Neuronal stem cell (in vitro differentiated cells): ENCODE results near the gene PIK3CG. TPM values are rescaled to one million over a fixed set of nuclear protein-coding genes. Genes with fewer than 3 reads are reported as not detected.

Experiments
- DNase-seq: peaks from one replicate; pipeline ENCODE4 v3.0.0-alpha.2; 2013; ENCODE audit warnings: low spot score
- H2AFZ ChIP-seq: one replicate; pipeline ENCODE4 v1.6.1; 2013; ENCODE audit warnings: mild to moderate bottlenecking, low read length, inconsistent platforms
- H2AK5ac ChIP-seq: 2 replicates; pipeline ENCODE4 v1.6.1; 2013; ENCODE audit warnings: low read depth, mild to moderate bottlenecking, inconsistent platforms, low read length, moderate library complexity, mixed read lengths
- H2BK120ac ChIP-seq: 2 replicates; pipeline ENCODE4 v1.6.1; 2013; ENCODE audit warnings: low read depth, mild to moderate bottlenecking, inconsistent platforms, low read length, moderate library complexity, mixed read lengths
- H2BK12ac ChIP-seq: one replicate; pipeline ENCODE4 v1.6.1; 2013; ENCODE audit warnings: low read length, inconsistent platforms
- H2BK15ac ChIP-seq: 2 replicates; pipeline ENCODE4 v1.6.1; 2013; ENCODE audit warnings: mild to moderate bottlenecking, low read length, inconsistent platforms, mixed read lengths
- H2BK5ac ChIP-seq: one replicate; pipeline ENCODE4 v1.6.1; 2013; ENCODE audit warnings: inconsistent platforms, mild to moderate bottlenecking, low read length, moderate library complexity
- H3K14ac ChIP-seq: one replicate; pipeline ENCODE4 v1.6.1; 2013; ENCODE audit warnings: low read length, inconsistent platforms
- H3K18ac ChIP-seq: 2 replicates; pipeline ENCODE4 v1.6.1; 2013; ENCODE audit warnings: low read length, inconsistent platforms
- H3K23ac ChIP-seq: 2 replicates; pipeline ENCODE4 v1.6.1; 2013; ENCODE audit warnings: low read depth, mild to moderate bottlenecking, mixed read lengths, low read length, inconsistent platforms; ENCODE audit not compliant: poor library complexity
- H3K27ac ChIP-seq: replicated peaks from 3 replicates; pipeline ENCODE4 v1.5.1; 2013; ENCODE audit warnings: low read length, inconsistent platforms
- H3K27me3 ChIP-seq, 3 experiments: 2 replicates each; pipeline ENCODE4 v1.6.1; 2013; ENCODE audit warnings: low read length in 3 of 3, mild to moderate bottlenecking in 2 of 3, inconsistent platforms in 1 of 3, low read depth in 1 of 3, mixed read lengths in 1 of 3, moderate library complexity in 1 of 3; ENCODE audit not compliant: control insufficient read depth in 3 of 3, insufficient read depth in 3 of 3
- H3K36me3 ChIP-seq, 2 donors: replicated peaks in 1 of 2; 2 replicates each; pipeline ENCODE4 v1.6.1; 2013; ENCODE audit warnings: low read length in 2 of 2; ENCODE audit not compliant: control insufficient read depth in 2 of 2, insufficient read depth in 2 of 2
- H3K4ac ChIP-seq: 2 replicates; pipeline ENCODE4 v1.6.1; 2013; ENCODE audit warnings: inconsistent platforms, mild to moderate bottlenecking, low read length, moderate library complexity
- H3K4me1 ChIP-seq, 2 donors: 1 replicate in 1 of 2; 2 replicates in 1 of 2; pipeline ENCODE4 v1.6.1; 2013; ENCODE audit warnings: low read length in 2 of 2, low read depth in 1 of 2; ENCODE audit not compliant: control insufficient read depth in 2 of 2, insufficient read depth in 1 of 2
- H3K4me2 ChIP-seq: one replicate; pipeline ENCODE4 v1.6.1; 2013; ENCODE audit warnings: mild to moderate bottlenecking, low read length, inconsistent platforms; ENCODE audit not compliant: insufficient read depth, poor library complexity, severe bottlenecking
- H3K4me3 ChIP-seq, 2 donors: 2 replicates each; pipeline ENCODE4 v1.5.1; 2013; ENCODE audit warnings: low read length in 2 of 2, mild to moderate bottlenecking in 2 of 2, inconsistent platforms in 1 of 2, moderate library complexity in 1 of 2
- H3K79me1 ChIP-seq: one replicate; pipeline ENCODE4 v1.6.1; 2013; ENCODE audit warnings: low read depth, mild to moderate bottlenecking, inconsistent platforms, low read length, moderate library complexity
- H3K9ac ChIP-seq: one replicate; pipeline ENCODE4 v1.6.1; 2013; ENCODE audit warnings: mild to moderate bottlenecking, low read depth, low read length, inconsistent platforms; ENCODE audit not compliant: poor library complexity
- H3K9me3 ChIP-seq, 2 donors: replicated peaks in 1 of 2; 2 replicates each; pipeline versions ENCODE3 to v1.6.1; 2013; ENCODE audit warnings: low read length in 2 of 2, mild to moderate bottlenecking in 2 of 2, inconsistent platforms in 1 of 2, low read depth in 1 of 2, mixed read lengths in 1 of 2, moderate library complexity in 1 of 2; ENCODE audit not compliant: control insufficient read depth in 2 of 2, insufficient read depth in 1 of 2
- H4K8ac ChIP-seq: one replicate; pipeline ENCODE4 v1.6.1; 2013; ENCODE audit warnings: low read depth, mild to moderate bottlenecking, inconsistent platforms, low read length, moderate library complexity
- H4K91ac ChIP-seq: one replicate; pipeline ENCODE4 v1.6.1; 2013; ENCODE audit warnings: low read length, low read depth, mild to moderate bottlenecking, inconsistent platforms; ENCODE audit not compliant: poor library complexity
- WGBS, 2 donors: extraction: QIAGEN DNeasy Blood & Tissue Kit; methylation state at CpG; one replicate each; pipeline ENCODE4 v1.1.7; 2013; ENCODE audit warnings: missing lambda C conversion rate in 2 of 2, mixed read lengths in 1 of 2; ENCODE audit not compliant: insufficient read length in 2 of 2, insufficient replicate concordance in 1 of 2; ENCODE audit errors: extremely low coverage in 2 of 2; 5-methylcytosine and 5-hydroxymethylcytosine counted together
- polyA plus RNA-seq, 2 experiments: library from polyadenylated mRNA; stranded (reverse); fragments of 200-250 nt; gene quantifications; one replicate each; pipeline ENCODE4 v1.2.3, GENCODE V29; 2013

Gene PIK3CG
- polyA plus RNA-seq (2013, experiment 1 of 2), result not detected
- not detected for polyA plus RNA-seq (2013, experiment 2 of 2)

DNA sequence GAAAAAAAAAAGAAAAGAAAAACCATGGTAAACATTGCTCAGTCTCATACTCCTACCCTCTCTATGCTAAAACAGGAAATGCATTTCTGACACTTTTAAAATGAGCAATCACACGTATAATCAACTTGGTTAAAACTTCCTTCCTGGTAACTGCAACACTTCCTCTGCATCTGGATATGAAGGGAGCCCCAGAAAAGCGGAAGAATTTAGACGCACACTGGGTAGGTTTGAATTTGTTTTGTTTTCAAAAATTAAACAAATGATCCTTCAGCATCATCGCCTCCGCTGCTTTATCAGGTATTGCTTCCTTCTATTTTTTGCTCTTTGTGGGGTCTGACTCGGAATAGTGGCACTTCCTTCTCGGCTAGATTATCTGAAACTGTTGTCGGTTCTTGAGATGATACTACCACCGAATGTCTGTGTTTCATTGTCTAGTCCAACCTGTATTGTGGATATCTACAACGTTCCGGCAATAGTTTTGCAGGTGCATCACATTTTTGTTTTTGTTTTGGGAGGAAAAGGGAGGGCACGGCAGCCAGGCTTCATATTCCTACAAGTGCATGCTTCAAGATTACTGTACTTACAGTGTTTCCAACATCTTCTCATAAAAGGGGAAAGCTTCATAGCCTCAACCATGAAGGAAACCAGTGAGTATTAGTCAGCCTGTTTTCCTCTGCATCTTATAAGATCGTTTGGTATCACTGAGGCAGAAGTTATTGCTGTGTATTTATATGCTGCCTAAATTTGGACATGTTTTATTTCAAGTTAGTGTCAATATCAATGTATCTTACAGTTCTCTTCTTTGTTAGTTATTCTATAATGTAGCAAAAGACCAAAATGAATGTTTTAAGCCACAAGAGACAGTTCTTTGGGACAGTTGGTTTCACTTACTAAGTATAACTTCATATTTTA, at the start of gene PIK3CG:
Gene PIK3CG (plus strand): TSS at position 153 of the 912 bp plus-strand sequence. CDS start 2,280 bp downstream, outside the sequence.
- Histone ChIP-seq H3K36me3 (no peaks in the 10 kb centered on the region), H3K4me1 (no peaks in the 10 kb centered on the region), H2AK5ac (no peak within 1 kb of the TSS), H3K27me3 (no peaks in the 10 kb centered on the region), H3K27ac (no peak within 1 kb of the TSS), H2BK15ac (no peak within 1 kb of the TSS), H2BK5ac (no peak within 1 kb of the TSS), H3K4me2 (no peak within 1 kb of the TSS), H4K91ac (no peak within 1 kb of the TSS), H3K79me1 (no peaks in the 10 kb centered on the region), H3K9me3 (no peaks in the 10 kb centered on the region), H3K23ac (no peak within 1 kb of the TSS), H3K18ac (no peak within 1 kb of the TSS), H3K4ac (no peak within 1 kb of the TSS), H4K8ac (no peak within 1 kb of the TSS), H2AFZ (peak within 1 kb of the TSS; percentile 37), H2BK120ac (no peak within 1 kb of the TSS), H3K9ac (no peak within 1 kb of the TSS), H3K14ac (no peak within 1 kb of the TSS), H2BK12ac (no peak within 1 kb of the TSS), H3K4me3 (no peak within 1 kb of the TSS)
- no CpG with 5 or more reads among the region's 13 CpGs for WGBS, 2 donors
- no peak for DNase-seq

DNA sequence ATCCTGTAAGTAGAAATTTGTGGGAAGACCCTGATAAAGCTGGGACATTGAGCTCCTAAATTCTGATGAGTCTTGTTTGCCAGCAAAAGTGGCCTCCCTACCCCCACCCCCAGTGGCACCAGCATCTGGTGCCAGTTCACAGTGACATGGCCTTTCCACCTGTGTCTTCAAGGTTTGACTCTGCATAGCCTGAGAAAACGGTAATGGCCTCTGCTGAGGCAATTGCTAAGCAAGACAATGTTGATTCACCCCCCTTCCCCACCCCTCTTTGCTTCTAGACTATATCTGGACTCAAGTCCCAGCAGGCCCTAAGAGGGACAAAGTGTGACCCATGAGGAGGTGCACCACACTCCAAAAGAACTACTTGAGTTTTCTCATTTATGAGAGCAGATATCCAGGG, 48.0 kb upstream of the PIK3CG start:
- no CpG with 5 or more reads among the region's 1 CpG for WGBS, 2 donors
- no peak overlapping the region for H4K8ac ChIP-seq
- H2BK5ac ChIP-seq, result no peak overlapping the region
- H2AFZ ChIP-seq, result no peak overlapping the region
- H3K4me3 ChIP-seq, result no peak overlapping the region
- H2BK12ac ChIP-seq, result no peak overlapping the region
- no peaks in the 10 kb centered on the region for H3K9me3 ChIP-seq
- no peaks in the 10 kb centered on the region for H3K27me3 ChIP-seq
- no peaks in the 10 kb centered on the region for H3K36me3 ChIP-seq
- H3K79me1 ChIP-seq, result no peaks in the 10 kb centered on the region
- H2BK15ac ChIP-seq, result no peak overlapping the region
- H3K4ac ChIP-seq, result no peak overlapping the region
- no peak for DNase-seq
- H3K4me2 ChIP-seq, result no peak overlapping the region
- H3K14ac ChIP-seq, result no peak overlapping the region
- H3K18ac ChIP-seq, result no peak overlapping the region
- H3K23ac ChIP-seq, result no peak overlapping the region
- H2BK120ac ChIP-seq, result no peak overlapping the region
- no peaks in the 10 kb centered on the region for H3K4me1 ChIP-seq
- H4K91ac ChIP-seq, result no peak overlapping the region
- H3K27ac ChIP-seq, result no peak overlapping the region
- H2AK5ac ChIP-seq, result no peak overlapping the region
- no peak overlapping the region for H3K9ac ChIP-seq

DNA sequence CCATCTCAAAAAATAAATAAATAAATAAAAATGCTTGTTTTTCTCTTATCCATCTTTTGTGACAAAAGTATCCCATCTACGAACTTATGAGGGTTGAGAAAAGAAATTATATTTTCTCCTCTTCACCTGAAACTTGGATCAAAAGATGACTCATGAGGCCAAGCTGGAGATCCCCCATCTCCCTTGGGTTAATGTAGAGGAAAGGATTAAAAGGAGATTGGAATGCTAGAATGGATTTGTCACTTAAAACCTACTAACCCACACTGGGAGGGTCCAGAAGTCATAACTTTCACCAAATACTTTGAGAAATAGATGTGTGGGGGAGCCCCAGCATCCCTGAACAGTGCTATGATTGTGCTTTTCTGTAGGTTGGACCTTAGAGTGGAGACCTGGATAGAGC, 46.3 kb upstream of the PIK3CG start:
- H4K91ac ChIP-seq, result no peak overlapping the region
- H2BK15ac ChIP-seq, result no peak overlapping the region
- H2AFZ ChIP-seq, result no peak overlapping the region
- no peak for DNase-seq
- no peaks in the 10 kb centered on the region for H3K27me3 ChIP-seq
- no peak overlapping the region for H3K27ac ChIP-seq
- no CpG with 5 or more reads among the region's 1 CpG for WGBS, 2 donors
- H3K79me1 ChIP-seq, result no peaks in the 10 kb centered on the region
- H3K9ac ChIP-seq, result no peak overlapping the region
- peaks cover 0 to 1% of the 10 kb centered on the region in 2 donors for H3K9me3 ChIP-seq
- no peak overlapping the region for H3K4ac ChIP-seq
- no peak overlapping the region for H3K4me2 ChIP-seq
- no peak overlapping the region for H4K8ac ChIP-seq
- no peaks in the 10 kb centered on the region for H3K36me3 ChIP-seq
- no peak overlapping the region for H2BK120ac ChIP-seq
- H2BK12ac ChIP-seq, result no peak overlapping the region
- H2AK5ac ChIP-seq, result no peak overlapping the region
- no peaks in the 10 kb centered on the region for H3K4me1 ChIP-seq
- no peak overlapping the region for H2BK5ac ChIP-seq
- no peak overlapping the region for H3K23ac ChIP-seq
- H3K4me3 ChIP-seq, result no peak overlapping the region
- H3K18ac ChIP-seq, result no peak overlapping the region
- no peak overlapping the region for H3K14ac ChIP-seq

DNA sequence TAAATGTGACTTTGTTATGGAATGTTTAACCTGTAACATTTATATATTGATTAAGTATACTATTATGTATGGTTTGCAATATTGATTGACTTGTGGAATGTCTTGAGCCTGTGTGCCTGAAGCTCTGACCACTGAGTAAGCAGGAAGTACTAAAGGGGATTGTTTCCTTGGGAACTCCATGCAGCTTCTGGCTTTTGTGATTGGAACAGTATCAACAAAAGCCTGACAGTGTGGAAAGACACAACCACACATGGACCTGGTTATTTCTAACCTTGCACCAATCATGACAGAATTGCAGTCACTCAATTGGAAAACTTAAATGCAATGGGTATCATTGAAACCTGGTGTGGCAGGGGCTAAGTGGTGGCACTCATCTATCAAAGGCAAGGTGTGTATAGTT, 45.5 kb upstream of the PIK3CG start:
- Histone ChIP-seq H3K36me3 (no peaks in the 10 kb centered on the region), H3K14ac (no peak overlapping the region), H3K27ac (no peak overlapping the region), H3K4ac (no peak overlapping the region), H3K27me3 (no peaks in the 10 kb centered on the region), H3K23ac (no peak overlapping the region), H3K4me3 (no peak overlapping the region), H3K4me1 (no peaks in the 10 kb centered on the region), H4K91ac (no peak overlapping the region), H4K8ac (no peak overlapping the region), H2BK5ac (no peak overlapping the region), H3K9ac (no peak overlapping the region), H3K9me3 (peaks cover 0 to 1% of the 10 kb centered on the region in 2 donors), H2BK15ac (no peak overlapping the region), H3K79me1 (no peaks in the 10 kb centered on the region), H2AFZ (no peak overlapping the region), H2BK12ac (no peak overlapping the region), H2BK120ac (no peak overlapping the region), H3K18ac (no peak overlapping the region), H3K4me2 (no peak overlapping the region), H2AK5ac (no peak overlapping the region)
- no peak for DNase-seq
